Measurements from ENCODE around the gene LHFPL2.
"Not testable (repeated sequence)": the region's sequence is repeated elsewhere in the genome, so short reads cannot be mapped to it uniquely, and the experiment has no call there.

The LHFPL2 gene

GRCh38 chr5:78630047-78630446 is 18.5 kb downstream of the LHFPL2 start:
- no peaks in the 10 kb centered on the region for H3K9me3 Mint-ChIP-seq
- no peaks in the 10 kb centered on the region for H3K36me3 Mint-ChIP-seq (ENCODE audit: insufficient read depth)
- H3K4me1 Mint-ChIP-seq (ENCODE audit: low read depth in 2 of 2): no peaks in the 10 kb centered on the region
- no peak for ATAC-seq (replicated peaks)
- H3K4me3 Mint-ChIP-seq: no peak overlapping the region
- no peak overlapping the region for H3K27ac Mint-ChIP-seq
- H3K27me3 Mint-ChIP-seq: peaks cover 61 to 71% of the 10 kb centered on the region in 2 donors
- DNase-seq: no peak

GRCh38 chr5:78629624-78630023 is 18.9 kb downstream of the LHFPL2 start:
- Mint-ChIP-seq H3K9me3 (no peaks in the 10 kb centered on the region), H3K4me1 (ENCODE audit: low read depth in 2 of 2) (no peaks in the 10 kb centered on the region), H3K4me3 (no peak overlapping the region), H3K27me3 (peaks cover 59 to 69% of the 10 kb centered on the region in 2 donors), H3K27ac (no peak overlapping the region), H3K36me3 (ENCODE audit: insufficient read depth) (no peaks in the 10 kb centered on the region)
- DNase-seq (no peak), ATAC-seq (replicated peaks) (no peak)

DNA sequence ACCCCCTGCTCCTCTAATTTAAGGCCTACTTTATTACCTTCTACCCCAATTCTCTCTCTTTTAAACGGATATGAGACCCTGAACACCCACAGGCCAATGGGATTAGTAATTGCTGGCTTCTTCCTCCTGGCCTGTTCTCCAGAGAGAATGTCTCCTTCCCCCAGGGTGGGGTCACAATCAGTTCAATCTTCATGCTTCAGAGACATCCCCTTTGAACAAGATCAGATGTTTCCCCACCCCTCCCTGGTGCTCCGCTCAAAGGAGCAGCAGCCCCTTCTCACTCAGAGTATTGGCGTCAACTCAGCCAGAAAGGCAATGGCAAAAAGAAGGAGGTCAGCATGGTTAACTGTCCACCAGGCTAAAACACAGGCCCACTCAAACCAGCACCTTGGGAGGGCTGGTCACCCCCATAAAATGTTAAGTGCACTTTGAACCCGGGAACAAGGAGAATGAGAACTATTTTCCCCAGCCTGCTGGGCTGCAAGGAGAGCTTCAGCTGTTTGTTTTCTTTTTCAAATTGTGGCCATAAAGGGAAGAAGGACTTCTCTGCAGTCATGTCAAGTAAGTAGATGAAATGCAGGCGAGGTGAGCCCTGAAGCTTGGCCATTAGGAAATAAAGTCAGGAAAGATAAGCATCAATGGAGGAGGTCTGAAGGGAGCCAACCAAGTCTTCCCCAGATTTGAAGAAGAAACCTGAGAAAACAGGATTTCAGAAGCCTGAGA is 20.1 kb downstream of the LHFPL2 start:
- DNase-seq (no peak), ATAC-seq (replicated peaks) (no peak)
- no peaks in the 10 kb centered on the region for H3K4me1 Mint-ChIP-seq (ENCODE audit: low read depth in 2 of 2)
- no peak overlapping the region for H3K4me3 Mint-ChIP-seq
- no peaks in the 10 kb centered on the region for H3K36me3 Mint-ChIP-seq (ENCODE audit: insufficient read depth)
- H3K9me3 Mint-ChIP-seq: no peaks in the 10 kb centered on the region
- H3K27me3 Mint-ChIP-seq: peaks cover 55 to 62% of the 10 kb centered on the region in 2 donors
- H3K27ac Mint-ChIP-seq: no peak overlapping the region

DNA sequence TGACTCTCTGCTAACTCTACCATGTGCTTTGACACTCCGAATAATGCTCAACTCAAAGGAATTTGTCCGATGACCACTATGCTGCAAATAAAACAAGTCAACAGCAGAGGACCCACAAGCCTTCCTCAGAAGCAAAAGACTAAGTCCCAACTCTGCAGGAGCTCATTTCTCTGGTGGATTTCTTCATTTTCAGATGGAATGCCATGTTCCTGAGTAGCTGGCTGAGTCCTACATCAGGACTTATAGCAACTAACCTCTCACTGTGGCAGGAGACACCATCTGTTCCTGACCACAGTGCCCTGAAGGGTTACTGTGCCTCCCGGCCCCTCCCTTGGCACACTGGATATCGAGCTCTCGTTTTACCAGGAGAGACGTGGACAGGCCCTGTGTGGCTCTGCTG is 20.8 kb downstream of the LHFPL2 start:
- ATAC-seq (replicated peaks): no peak
- Mint-ChIP-seq H3K9me3 (no peaks in the 10 kb centered on the region), H3K36me3 (ENCODE audit: insufficient read depth) (no peaks in the 10 kb centered on the region), H3K4me1 (ENCODE audit: low read depth in 2 of 2) (no peaks in the 10 kb centered on the region), H3K4me3 (no peak overlapping the region), H3K27ac (no peak overlapping the region), H3K27me3 (peaks cover 55 to 57% of the 10 kb centered on the region in 2 donors)
- no peak for DNase-seq

DNA sequence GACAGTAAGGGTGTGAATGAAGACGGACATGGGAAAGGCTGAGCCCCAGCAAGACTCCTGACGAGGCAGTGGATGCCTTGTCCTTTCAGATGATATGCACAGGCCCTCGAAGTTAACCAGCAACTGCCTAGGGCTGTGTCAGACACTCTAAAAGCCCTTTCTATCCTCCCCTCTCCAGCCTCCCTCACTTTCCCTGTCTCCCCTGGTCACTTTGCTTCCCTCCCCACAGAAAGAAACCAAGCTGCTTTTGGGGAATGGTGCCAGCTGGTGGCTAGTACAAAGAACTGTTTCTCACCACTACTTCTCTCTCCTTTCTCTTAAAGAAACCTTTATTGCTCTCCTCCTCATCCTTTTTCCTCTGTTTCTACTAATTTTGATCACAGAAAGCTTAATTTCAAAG is 21.4 kb downstream of the LHFPL2 start:
- no peak for ATAC-seq (replicated peaks)
- no peak for DNase-seq
- peaks cover 54% of the 10 kb centered on the region in 2 donors for H3K27me3 Mint-ChIP-seq
- no peak overlapping the region for H3K27ac Mint-ChIP-seq
- no peaks in the 10 kb centered on the region for H3K36me3 Mint-ChIP-seq (ENCODE audit: insufficient read depth)
- no peaks in the 10 kb centered on the region for H3K4me1 Mint-ChIP-seq (ENCODE audit: low read depth in 2 of 2)
- H3K4me3 Mint-ChIP-seq: no peak overlapping the region
- H3K9me3 Mint-ChIP-seq: no peaks in the 10 kb centered on the region

GRCh38 chr5:78626009-78626571 is 22.5 kb downstream of the LHFPL2 start:
- no peak for ATAC-seq (replicated peaks)
- H3K27ac Mint-ChIP-seq: no peak overlapping the region

GRCh38 chr5:78624992-78625391 is 23.6 kb downstream of the LHFPL2 start:
- Mint-ChIP-seq H3K27me3 (peaks cover 43 to 61% of the 10 kb centered on the region in 2 donors), H3K4me3 (no peak overlapping the region), H3K4me1 (ENCODE audit: low read depth in 2 of 2) (no peaks in the 10 kb centered on the region), H3K36me3 (ENCODE audit: insufficient read depth) (no peaks in the 10 kb centered on the region), H3K27ac (no peak overlapping the region), H3K9me3 (no peaks in the 10 kb centered on the region)
- ATAC-seq (replicated peaks) (no peak), DNase-seq (no peak)

More at GRCh38 chr5:78626009-78626571, 22.5 kb downstream of the LHFPL2 start:
- no peaks in the 10 kb centered on the region for H3K4me1 Mint-ChIP-seq (ENCODE audit: low read depth in 2 of 2)
- H3K9me3 Mint-ChIP-seq: no peaks in the 10 kb centered on the region
- DNase-seq: no peak
- H3K36me3 Mint-ChIP-seq (ENCODE audit: insufficient read depth): no peaks in the 10 kb centered on the region
- no peak overlapping the region for H3K4me3 Mint-ChIP-seq
- peaks cover 44 to 54% of the 10 kb centered on the region in 2 donors for H3K27me3 Mint-ChIP-seq

- Mint-ChIP-seq H3K4me3 (no peak overlapping the region), H3K9me3 (no peaks in the 10 kb centered on the region), H3K36me3 (ENCODE audit: insufficient read depth) (no peaks in the 10 kb centered on the region), H3K27me3 (peaks cover 40 to 61% of the 10 kb centered on the region in 2 donors), H3K4me1 (ENCODE audit: low read depth in 2 of 2) (no peaks in the 10 kb centered on the region), H3K27ac (no peak overlapping the region)
- DNase-seq: no peak
- ATAC-seq (replicated peaks): no peak
Observed at GRCh38 chr5:78624011-78624541, 24.5 kb downstream of the LHFPL2 start.

- Mint-ChIP-seq H3K36me3 (ENCODE audit: insufficient read depth) (no peaks in the 10 kb centered on the region), H3K4me1 (ENCODE audit: low read depth in 2 of 2) (no peaks in the 10 kb centered on the region), H3K9me3 (no peaks in the 10 kb centered on the region), H3K27me3 (peaks cover 23 to 45% of the 10 kb centered on the region in 2 donors), H3K4me3 (no peak overlapping the region), H3K27ac (no peak overlapping the region)
- ATAC-seq (replicated peaks): no peak
- no peak for DNase-seq
Observed at GRCh38 chr5:78622302-78622971, 26.1 kb downstream of the LHFPL2 start.

DNA sequence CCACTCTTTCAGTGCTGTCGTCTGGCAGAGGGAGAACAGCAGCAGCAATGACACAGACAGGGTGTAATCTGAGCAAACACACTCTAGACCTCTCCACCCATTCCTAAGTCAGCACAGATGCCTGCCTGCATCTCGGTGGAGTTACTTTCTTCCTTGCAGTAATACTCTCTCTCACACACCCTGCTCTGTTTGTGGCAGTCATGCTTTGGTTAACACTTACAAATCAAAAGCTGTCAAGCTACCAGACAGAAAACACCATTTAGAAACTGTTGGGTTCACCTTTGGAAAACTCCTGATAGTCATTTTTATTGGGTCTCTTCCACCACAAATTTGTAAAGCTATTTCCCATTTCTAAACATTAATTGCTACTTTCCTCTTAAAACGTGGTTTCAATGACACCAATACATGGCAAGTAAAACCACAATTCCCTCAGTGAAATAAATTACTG is 27.3 kb downstream of the LHFPL2 start:
- Mint-ChIP-seq H3K36me3 (ENCODE audit: insufficient read depth) (no peaks in the 10 kb centered on the region), H3K9me3 (no peaks in the 10 kb centered on the region), H3K4me3 (no peak overlapping the region), H3K27ac (no peak overlapping the region), H3K4me1 (ENCODE audit: low read depth in 2 of 2) (no peaks in the 10 kb centered on the region), H3K27me3 (peaks cover 12 to 35% of the 10 kb centered on the region in 2 donors)
- DNase-seq (no peak), ATAC-seq (replicated peaks) (no peak)

GRCh38 chr5:78620119-78620518 is 28.5 kb downstream of the LHFPL2 start:
- DNase-seq; H3K36me3 Mint-ChIP-seq (ENCODE audit: insufficient read depth); H3K4me3 Mint-ChIP-seq; H3K9me3 Mint-ChIP-seq; ATAC-seq (replicated peaks); H3K4me1 Mint-ChIP-seq (ENCODE audit: low read depth in 2 of 2); H3K27ac Mint-ChIP-seq: not testable (repeated sequence)
- peaks cover 0 to 23% of the 10 kb centered on the region in 2 donors for H3K27me3 Mint-ChIP-seq

DNA sequence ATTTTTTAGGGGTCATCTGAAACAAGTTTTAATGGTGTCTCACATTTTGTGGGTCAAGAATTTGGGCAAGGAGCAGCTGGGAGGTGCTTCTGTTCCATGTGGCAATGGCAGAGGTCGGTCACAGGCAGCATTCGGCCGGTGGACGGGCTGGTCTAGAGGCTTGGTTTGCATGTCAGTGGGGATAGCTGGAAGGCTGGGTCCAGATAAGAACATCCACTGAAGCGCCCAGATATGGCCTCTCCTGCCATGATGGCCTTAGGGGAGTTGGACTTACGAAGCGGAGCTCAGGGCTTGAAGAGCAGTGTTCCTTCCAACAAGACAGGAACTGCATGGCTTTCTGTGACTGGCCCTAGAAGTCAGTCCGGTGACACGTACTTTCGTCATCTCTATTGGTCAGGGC is 30.3 kb downstream of the LHFPL2 start:
- Mint-ChIP-seq H3K27ac (no peak overlapping the region), H3K9me3 (no peaks in the 10 kb centered on the region), H3K27me3 (peaks cover 0 to 21% of the 10 kb centered on the region in 2 donors), H3K4me3 (no peak overlapping the region), H3K36me3 (ENCODE audit: insufficient read depth) (no peaks in the 10 kb centered on the region), H3K4me1 (ENCODE audit: low read depth in 2 of 2) (no peaks in the 10 kb centered on the region)
- DNase-seq: no peak
- no peak for ATAC-seq (replicated peaks)

DNA sequence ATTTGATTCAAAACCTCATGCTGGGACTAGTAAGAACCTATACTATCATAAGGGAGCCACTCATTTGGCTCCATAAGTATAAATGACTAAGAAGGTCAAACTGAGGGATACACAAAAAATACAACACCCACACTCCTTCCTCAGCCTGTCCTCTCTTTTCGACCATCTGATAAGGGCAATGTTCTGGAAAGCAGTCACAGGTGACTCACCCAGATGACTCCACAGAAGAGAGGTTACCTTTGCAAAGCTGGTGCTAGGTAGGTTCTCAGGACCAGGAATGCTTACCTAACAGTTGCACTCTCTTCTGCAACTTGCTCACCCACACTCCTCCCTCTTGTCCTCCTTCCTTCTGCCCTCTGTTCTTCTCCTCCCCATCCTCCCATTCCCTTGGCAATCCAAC is 32.9 kb downstream of the LHFPL2 start:
- Mint-ChIP-seq H3K4me3 (no peak overlapping the region), H3K9me3 (no peaks in the 10 kb centered on the region), H3K27ac (no peak overlapping the region), H3K36me3 (ENCODE audit: insufficient read depth) (no peaks in the 10 kb centered on the region), H3K4me1 (ENCODE audit: low read depth in 2 of 2) (no peaks in the 10 kb centered on the region), H3K27me3 (peaks cover 0 to 13% of the 10 kb centered on the region in 2 donors)
- DNase-seq: no peak
- ATAC-seq (replicated peaks): no peak

- Mint-ChIP-seq H3K27me3 (peaks cover 0 to 18% of the 10 kb centered on the region in 2 donors), H3K9me3 (no peaks in the 10 kb centered on the region), H3K27ac (no peak overlapping the region), H3K4me3 (no peak overlapping the region), H3K36me3 (ENCODE audit: insufficient read depth) (no peaks in the 10 kb centered on the region), H3K4me1 (ENCODE audit: low read depth in 2 of 2) (no peaks in the 10 kb centered on the region)
- ATAC-seq (replicated peaks) (no peak), DNase-seq (no peak)
Observed at GRCh38 chr5:78614816-78615215, 33.8 kb downstream of the LHFPL2 start.
